ENCODE measurements around the gene ZNF420.

Gene ZNF420

GRCh38 chr19:37165635-37166034 is 87.4 kb downstream of the ZNF420 start:
- Histone ChIP-seq H4K20me1 (ENCODE audit: low read depth, low read length) (no peaks in the 10 kb centered on the region), H3K27me3 (ENCODE audit: low read length) (no peaks in the 10 kb centered on the region), H3K4me3 (ENCODE audit: insufficient read depth, low read length, poor library complexity, severe bottlenecking) (no peak overlapping the region), H2AFZ (ENCODE audit: low read depth, low read length, severe bottlenecking) (no peak overlapping the region), H3K27ac (ENCODE audit: low read depth, low read length) (no peak overlapping the region), H3K4me2 (ENCODE audit: low read depth, low read length, poor library complexity, severe bottlenecking) (no peak overlapping the region), H3K9me2 (replicated peaks; ENCODE audit: insufficient read depth, low read length) (no peaks in the 10 kb centered on the region), H3K79me2 (ENCODE audit: insufficient read depth, low read length) (no peaks in the 10 kb centered on the region), H3K9ac (ENCODE audit: low read length) (no peak overlapping the region), H3K36me3 (ENCODE audit: low read length) (peaks cover 9% of the 10 kb centered on the region; the same call in 1 of the 2 replicates), H3F3A (ENCODE audit: insufficient read depth) (no peaks in the 10 kb centered on the region), H3K9me3 (ENCODE audit: insufficient read depth, low read length) (peaks cover 4% of the 10 kb centered on the region; the same call in 1 of the 2 replicates)
- TF ChIP-seq, protein P1, sequence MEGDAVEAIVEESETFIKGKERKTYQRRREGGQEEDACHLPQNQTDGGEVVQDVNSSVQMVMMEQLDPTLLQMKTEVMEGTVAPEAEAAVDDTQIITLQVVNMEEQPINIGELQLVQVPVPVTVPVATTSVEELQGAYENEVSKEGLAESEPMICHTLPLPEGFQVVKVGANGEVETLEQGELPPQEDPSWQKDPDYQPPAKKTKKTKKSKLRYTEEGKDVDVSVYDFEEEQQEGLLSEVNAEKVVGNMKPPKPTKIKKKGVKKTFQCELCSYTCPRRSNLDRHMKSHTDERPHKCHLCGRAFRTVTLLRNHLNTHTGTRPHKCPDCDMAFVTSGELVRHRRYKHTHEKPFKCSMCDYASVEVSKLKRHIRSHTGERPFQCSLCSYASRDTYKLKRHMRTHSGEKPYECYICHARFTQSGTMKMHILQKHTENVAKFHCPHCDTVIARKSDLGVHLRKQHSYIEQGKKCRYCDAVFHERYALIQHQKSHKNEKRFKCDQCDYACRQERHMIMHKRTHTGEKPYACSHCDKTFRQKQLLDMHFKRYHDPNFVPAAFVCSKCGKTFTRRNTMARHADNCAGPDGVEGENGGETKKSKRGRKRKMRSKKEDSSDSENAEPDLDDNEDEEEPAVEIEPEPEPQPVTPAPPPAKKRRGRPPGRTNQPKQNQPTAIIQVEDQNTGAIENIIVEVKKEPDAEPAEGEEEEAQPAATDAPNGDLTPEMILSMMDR (IDR thresholded peaks at IDR 0.05; ENCODE audit: insufficient read depth, low read length, poor library complexity, severe bottlenecking) = no peak
- TF ChIP-seq EZH2phosphoT487 (conservative IDR thresholded peaks at IDR 0.05; ENCODE audit: low read length) = no peak

DNA sequence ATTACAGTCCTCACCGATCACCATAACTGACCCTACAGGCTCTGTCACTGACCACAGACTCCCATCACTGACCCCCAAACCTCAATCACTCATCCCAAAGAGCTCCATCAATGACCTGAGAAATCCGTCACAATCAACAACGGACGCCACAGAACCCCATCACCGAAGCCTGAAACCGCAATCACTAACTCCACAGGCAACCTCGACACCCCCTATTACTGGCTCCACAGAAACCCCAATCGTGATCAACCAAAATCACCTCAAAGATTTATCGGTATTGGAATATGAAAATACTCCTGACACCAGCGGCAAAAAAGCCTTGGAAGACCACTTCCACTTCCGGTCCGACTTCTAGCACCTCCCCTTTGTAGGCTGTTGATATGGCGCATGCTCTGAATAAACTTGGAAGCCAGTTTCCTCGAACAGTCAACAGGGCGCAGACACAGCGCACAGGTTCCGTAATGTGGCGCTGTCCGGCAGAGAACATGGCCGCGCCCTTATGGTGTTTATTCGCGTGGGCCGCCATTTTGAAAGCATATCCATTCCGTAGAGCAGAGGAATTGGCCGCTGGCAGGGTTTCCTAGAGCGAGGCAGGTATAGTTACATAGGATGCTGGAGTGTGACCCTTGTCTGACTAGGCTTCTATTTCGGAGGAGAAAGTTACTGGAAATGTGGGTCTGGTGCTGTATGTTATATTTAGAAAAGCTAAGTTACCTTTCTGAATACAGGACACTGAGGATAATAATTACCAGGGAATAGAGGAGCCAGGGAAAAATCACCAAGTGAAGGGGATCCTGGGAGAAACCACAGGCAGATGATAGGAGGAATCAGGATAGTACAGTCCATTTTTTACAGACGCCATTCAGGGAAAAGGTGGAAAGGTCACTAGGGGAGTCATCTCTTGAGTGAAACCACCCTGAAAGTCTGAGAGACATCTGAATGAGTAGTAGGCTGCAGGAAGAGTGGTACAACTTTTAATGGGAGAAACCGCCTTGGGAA is 94.4 kb downstream of the ZNF420 start, which contains the start of gene ZNF585A:
Gene ZNF585A (minus strand): TSS at position 328 of the 999 bp plus-strand sequence. CDS start 2,785 bp downstream, outside the sequence.
- peak within 1 kb of the TSS; percentile 62 for H3K4me2 ChIP-seq (ENCODE audit: low read depth, low read length, poor library complexity, severe bottlenecking)
- H3K9ac ChIP-seq (ENCODE audit: low read length) = peak within 1 kb of the TSS; percentile 50
- no peaks in the 10 kb centered on the region for H3K27me3 ChIP-seq (ENCODE audit: low read length)
- peak within 1 kb of the TSS; percentile 69 for H3K4me3 ChIP-seq (ENCODE audit: insufficient read depth, low read length, poor library complexity, severe bottlenecking)
- H4K20me1 ChIP-seq (ENCODE audit: low read depth, low read length) = no peaks in the 10 kb centered on the region
- no peaks in the 10 kb centered on the region for H3K9me2 ChIP-seq (replicated peaks; ENCODE audit: insufficient read depth, low read length)
- H3K27ac ChIP-seq (ENCODE audit: low read depth, low read length) = no peak within 1 kb of the TSS
- peaks cover 4% of the 10 kb centered on the region; the same call in 1 of the 2 replicates for H3K9me3 ChIP-seq (ENCODE audit: insufficient read depth, low read length)
- H2AFZ ChIP-seq (ENCODE audit: low read depth, low read length, severe bottlenecking) = peak within 1 kb of the TSS; percentile 98
- no peaks in the 10 kb centered on the region for H3F3A ChIP-seq (ENCODE audit: insufficient read depth)
- H3K36me3 ChIP-seq (ENCODE audit: low read length) = peaks cover 9% of the 10 kb centered on the region; the same call in 1 of the 2 replicates
- TF ChIP-seq, protein P1 (IDR thresholded peaks at IDR 0.05; ENCODE audit: insufficient read depth, low read length, poor library complexity, severe bottlenecking) = no peak
- TF ChIP-seq EZH2phosphoT487 (conservative IDR thresholded peaks at IDR 0.05; ENCODE audit: low read length) = no peak
- no peaks in the 10 kb centered on the region for H3K79me2 ChIP-seq (ENCODE audit: insufficient read depth, low read length)
